HG03097 (cell line): ENCODE data around the gene LETM1.

Experiments used
- ATAC-seq: cut with Tn5 transposase; IDR thresholded peaks from one replicate; pipeline ENCODE4 v1.9.1; 2021; ENCODE audit not compliant: unreplicated experiment, low FRiP score

Gene LETM1

GRCh38 chr4:1783015-1783414 lies 72.9 kb downstream of the LETM1 start:
- no peak for ATAC-seq

DNA sequence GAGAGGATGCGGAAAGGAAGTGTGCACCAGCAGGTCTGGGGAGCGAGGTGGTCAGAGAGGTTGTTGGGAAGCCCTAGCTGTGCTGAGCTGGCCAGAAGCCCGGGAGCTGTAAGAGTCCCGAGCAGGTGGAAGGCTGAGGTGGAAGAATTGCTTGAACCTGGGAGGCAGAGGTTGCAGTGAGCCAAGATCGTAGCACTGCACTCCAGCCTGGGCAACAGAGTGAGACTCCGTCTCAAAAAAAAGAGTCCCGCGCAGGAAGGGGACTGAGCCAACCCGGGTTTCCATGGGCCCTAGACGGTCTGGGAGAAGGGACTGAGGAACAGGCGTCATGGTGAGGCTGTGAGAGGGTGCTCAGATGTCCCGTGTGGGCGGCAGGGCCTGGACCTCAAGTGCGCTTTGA lies 75.5 kb downstream of the LETM1 start:
- ATAC-seq: no peak

- ATAC-seq: no peak
Measured at GRCh38 chr4:1779588-1780382, 76.2 kb downstream of the LETM1 start.

DNA sequence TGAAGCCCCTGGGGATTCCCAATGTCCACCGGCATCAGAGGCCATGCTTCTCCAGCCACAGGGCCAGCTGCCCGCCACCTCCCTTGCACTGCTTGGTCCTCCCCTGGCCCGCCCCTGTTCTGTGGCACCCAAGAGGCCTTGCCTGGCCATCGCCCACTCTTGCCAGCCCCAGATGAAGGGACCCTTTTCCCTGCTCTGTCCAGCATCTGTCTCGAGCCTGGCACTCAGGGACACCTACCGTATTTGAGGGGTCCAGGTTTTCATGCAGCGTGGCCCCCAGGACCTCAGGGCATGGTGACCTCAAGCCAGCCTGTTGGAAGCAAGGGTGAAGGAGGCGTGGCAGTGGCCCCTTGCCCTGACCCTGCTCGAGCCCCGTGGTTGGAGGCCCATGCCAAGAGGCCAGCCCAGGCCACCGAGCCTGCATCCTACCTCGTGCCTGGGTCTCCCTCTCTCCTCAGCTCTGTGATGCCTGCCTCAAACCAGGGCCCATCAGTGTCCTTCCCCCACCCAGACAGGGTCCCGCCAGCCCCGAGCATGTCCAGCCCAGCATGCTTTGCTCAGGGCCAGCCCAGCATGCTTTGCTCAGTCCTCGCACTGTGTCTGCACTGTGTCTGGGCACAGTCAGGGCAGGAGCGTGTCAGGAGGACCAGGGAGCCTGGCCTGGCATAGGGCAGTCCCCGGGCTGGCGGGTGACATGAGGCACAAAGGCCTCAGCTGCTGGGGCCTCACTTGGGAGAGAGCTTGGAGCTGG lies 77.1 kb downstream of the LETM1 start:
- ATAC-seq: no peak

- no peak for ATAC-seq
Measured at GRCh38 chr4:1777822-1778641, 77.9 kb downstream of the LETM1 start.

- ATAC-seq: no peak
Measured at GRCh38 chr4:1776521-1777161, 79.3 kb downstream of the LETM1 start.

DNA sequence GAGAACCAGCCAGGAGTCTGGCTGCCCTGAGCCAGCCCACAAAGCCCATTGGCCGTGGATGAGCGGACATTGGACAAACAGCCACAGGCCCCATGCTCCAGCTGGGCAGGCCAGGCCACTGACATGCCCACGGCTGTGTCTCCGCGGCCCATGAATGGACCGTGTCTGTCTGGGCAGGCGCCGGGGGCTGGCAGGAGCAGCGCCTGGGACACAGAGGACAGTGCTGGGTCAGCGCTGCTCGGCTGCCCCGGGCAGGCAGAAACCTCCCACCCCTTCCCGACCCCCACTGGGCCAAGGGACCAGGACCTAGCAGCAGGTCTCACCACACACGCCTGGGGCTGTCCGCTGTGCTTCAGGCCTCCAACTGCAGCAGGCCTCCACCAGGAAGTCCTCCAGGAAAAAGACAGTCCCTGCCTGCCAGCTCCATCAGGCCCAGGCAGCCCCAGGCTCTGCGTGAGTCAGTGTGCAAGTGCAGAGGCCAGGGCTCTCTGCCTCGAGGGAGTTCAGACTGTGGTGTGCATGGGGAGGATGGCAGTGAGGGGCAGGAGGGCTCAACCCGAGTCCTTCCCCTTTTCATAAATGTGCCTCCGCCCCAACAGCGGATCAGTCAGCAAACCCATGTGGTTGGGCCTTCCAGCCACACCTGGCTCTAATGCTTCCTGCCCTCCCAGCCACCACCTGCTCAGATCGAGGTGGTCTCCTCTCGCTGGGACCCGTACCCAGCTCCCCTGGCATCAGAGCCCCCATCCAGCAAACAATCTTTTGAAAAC lies 80.0 kb downstream of the LETM1 start:
- ATAC-seq: no peak

DNA sequence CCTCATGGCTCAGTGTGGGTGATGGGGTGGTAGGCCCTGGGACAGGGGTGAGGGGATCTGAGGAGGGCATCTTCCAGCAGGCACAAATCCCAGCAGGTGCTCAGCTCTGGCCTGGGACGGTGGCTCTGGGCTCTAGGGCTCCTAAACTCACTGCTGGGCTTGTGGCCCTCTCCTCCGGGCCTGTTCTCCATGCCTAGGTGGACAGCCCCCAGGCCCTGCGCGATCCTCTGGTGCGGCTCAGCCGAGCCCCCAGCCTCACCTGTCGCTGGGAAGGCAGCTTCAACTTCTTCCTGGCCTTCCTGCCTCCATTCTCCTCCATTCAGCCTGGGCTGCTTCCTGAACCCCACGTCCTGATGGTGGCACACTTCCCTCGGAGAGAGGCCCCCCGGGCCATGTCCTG lies 82.2 kb downstream of the LETM1 start:
- no peak for ATAC-seq

- no peak for ATAC-seq
Measured at GRCh38 chr4:1772853-1773538, 83.0 kb downstream of the LETM1 start.

DNA sequence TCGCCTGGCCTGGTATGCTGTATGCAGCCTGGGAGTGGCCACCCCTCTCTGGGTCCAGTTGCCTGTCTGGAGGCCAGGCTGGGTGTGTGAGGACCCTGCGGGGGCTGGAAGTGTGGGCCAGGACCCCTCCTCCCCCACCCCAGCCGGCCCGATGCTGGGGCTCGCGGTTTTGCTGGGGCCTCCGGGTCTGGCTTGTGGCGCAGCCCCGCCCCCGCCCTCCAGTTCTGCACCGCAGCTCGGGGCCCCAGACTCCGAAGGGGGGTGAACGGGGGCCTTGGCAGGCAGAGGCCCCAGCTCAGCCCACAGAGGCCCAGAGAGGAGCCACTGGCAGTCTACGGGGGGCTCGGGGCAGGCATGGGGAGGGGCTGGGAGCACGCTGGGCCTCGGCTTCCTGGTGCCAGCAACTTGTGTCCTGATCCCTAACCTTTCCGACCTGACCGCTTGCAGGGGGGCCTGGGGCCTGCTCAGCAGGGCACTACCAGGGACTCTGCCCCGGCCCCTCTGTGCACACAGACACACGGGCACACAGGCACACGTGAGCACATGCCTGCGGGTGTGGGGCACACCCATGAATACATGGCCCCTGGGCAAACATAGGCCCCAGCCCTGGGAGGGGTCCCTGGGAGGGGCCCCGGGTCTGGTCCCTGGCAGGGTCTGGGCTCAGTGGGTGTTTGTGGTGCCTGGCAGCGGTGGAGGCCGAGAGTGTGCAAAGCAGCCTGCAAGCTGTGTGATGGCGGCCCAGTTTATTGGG lies 84.2 kb downstream of the LETM1 start:
- no peak for ATAC-seq

GRCh38 chr4:1770791-1771231 lies 85.1 kb downstream of the LETM1 start:
- no peak for ATAC-seq

GRCh38 chr4:1770245-1770644 lies 85.7 kb downstream of the LETM1 start:
- no peak for ATAC-seq

DNA sequence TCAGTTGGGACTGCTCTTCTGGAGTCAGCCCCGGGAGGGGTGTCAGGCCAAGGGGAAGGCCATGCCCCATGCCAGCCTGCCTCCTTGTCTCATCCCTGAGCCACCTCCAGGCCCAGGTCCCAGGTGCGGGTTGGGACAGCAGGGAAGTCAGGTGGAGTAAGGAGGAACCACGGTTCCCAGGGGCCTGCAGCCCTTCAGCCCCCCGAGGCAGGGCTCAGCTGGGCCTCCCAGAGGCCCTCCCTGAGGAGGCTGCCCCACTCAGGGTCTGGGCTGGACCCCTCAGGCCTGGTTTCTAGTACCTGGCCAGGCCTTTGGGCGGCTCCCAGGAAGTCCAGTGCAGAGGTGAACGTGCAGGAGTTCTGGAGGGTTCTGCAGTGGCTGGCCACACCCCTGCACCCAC lies 86.3 kb downstream of the LETM1 start:
- no peak for ATAC-seq

DNA sequence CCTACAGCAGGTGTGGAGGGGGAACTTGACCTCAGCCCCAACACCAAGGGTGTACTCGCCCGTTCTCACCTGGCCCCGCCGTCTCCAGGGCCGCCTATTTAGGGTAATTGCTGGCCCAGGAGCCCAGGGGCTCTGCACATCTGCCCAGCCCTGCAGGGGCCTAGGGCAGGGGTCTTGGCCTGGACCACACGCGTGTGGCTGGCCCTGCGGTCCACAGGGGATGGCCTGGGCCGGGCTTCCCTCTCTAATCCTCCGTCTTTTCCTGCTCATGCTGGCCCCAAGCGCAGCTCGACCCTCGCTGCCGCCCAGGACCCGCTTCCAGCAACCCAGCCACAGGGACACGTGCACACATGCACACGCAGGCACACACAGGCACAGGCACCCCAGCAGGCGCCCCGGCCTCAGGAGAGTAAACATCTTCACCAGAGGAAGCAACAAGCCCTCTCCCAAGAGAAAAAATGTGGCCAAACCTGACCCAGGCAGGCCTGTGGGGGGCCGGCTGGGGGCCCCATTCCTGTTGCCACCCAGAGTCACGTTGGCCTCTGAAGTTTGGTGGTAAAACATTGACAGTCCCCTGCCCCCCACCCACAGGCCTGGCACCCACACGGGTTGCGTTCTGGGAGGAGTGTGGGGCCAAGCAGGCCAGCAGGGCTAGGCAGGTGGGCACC lies 87.5 kb downstream of the LETM1 start:
- ATAC-seq: no peak

DNA sequence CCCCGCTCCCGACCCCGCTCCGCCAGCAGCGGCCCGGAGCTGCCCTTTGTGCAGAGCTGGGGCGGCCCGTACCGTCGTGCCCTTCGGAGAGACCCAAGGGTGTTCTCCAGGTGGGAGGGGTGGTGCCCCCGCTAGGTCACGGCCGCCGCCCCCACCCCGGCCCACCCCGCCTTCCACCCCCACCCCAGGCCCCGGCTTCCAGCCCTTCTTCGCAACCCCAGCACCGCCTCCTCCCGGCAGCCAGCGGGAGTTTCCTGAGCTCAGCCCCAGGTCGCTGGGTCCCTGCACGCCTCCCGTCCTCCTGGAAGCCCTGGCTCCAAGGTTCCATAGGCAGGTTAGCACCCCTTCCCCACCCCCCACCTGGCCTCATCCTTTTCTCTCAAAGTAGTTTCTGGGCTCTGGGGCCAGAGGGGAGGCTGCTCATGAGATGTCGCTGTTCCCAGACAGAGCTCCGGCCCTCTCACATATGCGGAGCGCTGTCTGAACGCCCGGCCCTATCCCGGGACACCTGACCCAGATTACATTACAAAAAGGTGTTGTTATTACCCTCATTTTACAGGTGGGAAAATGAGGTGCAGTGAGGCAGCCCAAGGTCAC lies 88.1 kb downstream of the LETM1 start:
- ATAC-seq: no peak

- no peak for ATAC-seq
Measured at GRCh38 chr4:1767061-1767769, 88.7 kb downstream of the LETM1 start.
